Measurements from ENCODE around the gene DTYMK.

Gene DTYMK

GRCh38 chr2:241654551-241654950, 32.1 kb downstream of the DTYMK start:
- intact Hi-C loops (cut with DNase I), result no loop called here
- DNase-seq, result peak in 2 of 10 donors; percentile 30 to 51

- peak in 3 of 10 donors; percentile 26 to 78 (median 52) for DNase-seq
These were observed 33.3 kb downstream of the DTYMK start for GRCh38 chr2:241653210-241653750.

GRCh38 chr2:241652722-241653121, 33.9 kb downstream of the DTYMK start:
- intact Hi-C loops (cut with DNase I), result no loop called here
- peak in 3 of 10 donors; percentile 12 to 68 (median 49) for DNase-seq

More at GRCh38 chr2:241653210-241653750, 33.3 kb downstream of the DTYMK start:
- intact Hi-C loops (cut with DNase I), result no loop called here

- intact Hi-C loops (cut with DNase I), result no loop called here
- peak in 2 of 10 donors; percentile 10 to 60 for DNase-seq
These were observed 34.5 kb downstream of the DTYMK start for GRCh38 chr2:241652142-241652541.

GRCh38 chr2:241649927-241650326, 36.7 kb downstream of the DTYMK start:
- intact Hi-C loops (cut with DNase I), result no loop called here
- DNase-seq, result peak in 2 of 10 donors; percentile 8 to 29

- DNase-seq, result peak in 9 of 10 donors; percentile 35 to 96 (median 69)
- intact Hi-C loops (cut with DNase I), result no loop called here
These were observed 37.2 kb downstream of the DTYMK start for GRCh38 chr2:241649404-241649803.

GRCh38 chr2:241648453-241648852, 38.2 kb downstream of the DTYMK start:
- intact Hi-C loops (cut with DNase I), result no loop called here
- DNase-seq, result peak in 2 of 10 donors; percentile 14 to 53

- intact Hi-C loops (cut with DNase I), result no loop called here
- peak in 2 of 10 donors; percentile 2 to 5 for DNase-seq
These were observed 40.5 kb downstream of the DTYMK start for GRCh38 chr2:241645915-241646645.

- intact Hi-C loops (cut with DNase I), result no loop called here
- DNase-seq, result peak in 3 of 10 donors; percentile 28 to 49 (median 49)
These were observed 41.3 kb downstream of the DTYMK start for GRCh38 chr2:241645056-241645914.

- peak in 3 of 10 donors; percentile 2 to 40 (median 20) for DNase-seq
- intact Hi-C loops (cut with DNase I), result no loop called here
These were observed 45.0 kb downstream of the DTYMK start for GRCh38 chr2:241641631-241642030.

GRCh38 chr2:241640165-241640795, 46.3 kb downstream of the DTYMK start:
- DNase-seq, result peak in 1 of 10 donors; percentile 5
- intact Hi-C loops (cut with DNase I), result no loop called here

GRCh38 chr2:241639385-241639784, 47.2 kb downstream of the DTYMK start:
- no peak for DNase-seq
- intact Hi-C loops (cut with DNase I), result no loop called here

- DNase-seq, result peak in 3 of 10 donors; percentile 56 to 62 (median 58)
These were observed 47.7 kb downstream of the DTYMK start for GRCh38 chr2:241638940-241639339.

GRCh38 chr2:241637795-241638660, 48.6 kb downstream of the DTYMK start:
- intact Hi-C loops (cut with DNase I), result loop anchor here (2.0 kb wide), 2 partner anchors 49 to 129 kb away; partner anchors contain the start of genes DTYMK and STK25
- no peak for DNase-seq

More at GRCh38 chr2:241638940-241639339, 47.7 kb downstream of the DTYMK start:
- intact Hi-C loops (cut with DNase I), result no loop called here

GRCh38 chr2:241637018-241637794, 49.4 kb downstream of the DTYMK start, which contains the start of the genes ATG4B and THAP4:
Gene ATG4B (plus strand): TSS chr2:241637693. CDS start chr2:241637715, 22 bp downstream.
Gene THAP4 (minus strand): TSS chr2:241637158. CDS start chr2:241637017, 141 bp downstream.
- peak; percentile 77 to 97 (median 82) for DNase-seq
- intact Hi-C loops (cut with DNase I), result loop anchor here (2.0 kb wide), 2 partner anchors 50 to 128 kb away; partner anchors contain the start of genes DTYMK and STK25

- intact Hi-C loops (cut with DNase I), result loop anchor here (2.0 kb wide), 2 partner anchors 50 to 128 kb away; partner anchors contain the start of genes DTYMK and STK25
- DNase-seq, result peak in 4 of 10 donors; percentile 38 to 83 (median 78)
These were observed 50.2 kb downstream of the DTYMK start for GRCh38 chr2:241636182-241637017.

GRCh38 chr2:241635756-241636155, 50.9 kb downstream of the DTYMK start:
- peak in 1 of 10 donors; percentile 14 for DNase-seq
- intact Hi-C loops (cut with DNase I), result loop anchor here (2.0 kb wide), 2 partner anchors 51 to 127 kb away; partner anchors contain the start of genes DTYMK and STK25

All from posterior cingulate gyrus (tissue), 11 donors.